ENCODE measurements around the gene TSPO2. TPM values are rescaled to one million over a fixed set of nuclear protein-coding genes. Genes with fewer than 3 reads are reported as not detected.

Gene TSPO2
- total RNA-seq, 4 donors from 2014 or later, result not detected

- no peak for TF ChIP-seq CTCF (IDR thresholded peaks at IDR 0.05; ENCODE audit: low read depth)
These were observed 36.8 kb downstream of the TSPO2 start for GRCh38 chr6:41079080-41079479.

GRCh38 chr6:41080621-41081020, 38.4 kb downstream of the TSPO2 start:
- no peak for TF ChIP-seq CTCF (IDR thresholded peaks at IDR 0.05; ENCODE audit: low read depth)

- no peak for TF ChIP-seq CTCF (IDR thresholded peaks at IDR 0.05; ENCODE audit: low read depth)
These were observed 40.8 kb downstream of the TSPO2 start for GRCh38 chr6:41083072-41083471.

DNA sequence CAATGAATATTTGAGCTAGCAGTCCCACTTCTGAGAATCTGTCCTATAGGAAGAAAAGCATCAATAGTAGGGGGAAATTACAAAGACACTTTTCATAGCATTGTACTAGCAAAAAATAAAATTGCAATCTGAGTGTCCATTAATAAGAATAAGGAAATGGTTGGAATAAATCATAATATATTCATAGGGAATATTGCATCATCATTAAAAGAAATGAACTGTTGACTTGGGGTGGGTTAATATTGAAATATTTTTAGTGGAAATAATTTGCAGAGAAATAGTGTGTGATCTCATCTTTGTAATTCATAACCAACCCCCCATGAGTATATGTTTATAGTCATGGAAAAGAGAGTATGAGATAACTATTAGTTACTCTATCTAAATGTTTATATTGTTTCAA, 42.9 kb downstream of the TSPO2 start:
- TF ChIP-seq CTCF (IDR thresholded peaks at IDR 0.05; ENCODE audit: low read depth), result no peak

GRCh38 chr6:41088451-41088850, 46.2 kb downstream of the TSPO2 start:
- no peak for TF ChIP-seq CTCF (IDR thresholded peaks at IDR 0.05; ENCODE audit: low read depth)

DNA sequence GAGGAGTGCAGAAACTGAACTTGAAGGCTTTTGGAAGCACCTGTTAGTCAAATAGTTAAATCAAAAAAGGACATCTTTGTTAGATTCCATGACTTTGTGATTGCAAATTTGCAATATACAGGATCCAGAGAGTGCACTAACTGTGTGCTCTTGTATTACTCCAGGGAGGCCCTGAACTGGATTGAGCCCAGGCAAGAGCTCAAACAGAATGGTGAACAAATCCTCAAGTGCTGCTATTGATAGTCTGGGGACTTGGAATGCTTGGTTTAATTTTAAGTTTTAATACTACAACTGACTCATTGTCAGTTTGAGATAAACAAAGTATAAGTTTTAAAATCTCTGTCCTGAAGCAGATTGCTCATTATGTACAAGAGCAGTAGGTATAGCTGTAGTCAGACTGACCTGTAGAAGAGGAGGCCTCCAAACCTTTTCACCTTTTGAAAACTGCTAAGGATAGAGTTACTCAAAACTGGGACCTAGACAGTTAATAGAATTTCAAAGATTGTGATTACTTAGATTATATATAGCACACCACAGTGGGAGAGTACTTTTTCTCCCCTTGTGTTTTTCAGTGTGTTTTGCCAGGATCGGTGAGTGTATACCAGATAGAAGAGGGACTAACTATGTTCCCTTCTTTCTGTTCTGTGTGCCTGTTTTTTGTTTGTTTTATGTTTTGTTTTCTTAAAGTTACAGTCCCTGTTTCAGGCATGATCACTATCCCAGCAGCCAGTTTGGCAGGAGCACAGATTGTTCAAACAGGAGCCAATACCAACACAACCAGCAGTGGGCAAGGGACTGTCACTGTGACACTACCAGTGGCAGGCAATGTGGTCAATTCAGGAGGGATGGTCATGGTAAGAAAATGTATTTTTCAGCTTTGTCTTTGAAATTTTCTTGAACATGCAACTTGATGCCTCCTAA, 48.8 kb downstream of the TSPO2 start:
- no peak for TF ChIP-seq CTCF (IDR thresholded peaks at IDR 0.05; ENCODE audit: low read depth)

DNA sequence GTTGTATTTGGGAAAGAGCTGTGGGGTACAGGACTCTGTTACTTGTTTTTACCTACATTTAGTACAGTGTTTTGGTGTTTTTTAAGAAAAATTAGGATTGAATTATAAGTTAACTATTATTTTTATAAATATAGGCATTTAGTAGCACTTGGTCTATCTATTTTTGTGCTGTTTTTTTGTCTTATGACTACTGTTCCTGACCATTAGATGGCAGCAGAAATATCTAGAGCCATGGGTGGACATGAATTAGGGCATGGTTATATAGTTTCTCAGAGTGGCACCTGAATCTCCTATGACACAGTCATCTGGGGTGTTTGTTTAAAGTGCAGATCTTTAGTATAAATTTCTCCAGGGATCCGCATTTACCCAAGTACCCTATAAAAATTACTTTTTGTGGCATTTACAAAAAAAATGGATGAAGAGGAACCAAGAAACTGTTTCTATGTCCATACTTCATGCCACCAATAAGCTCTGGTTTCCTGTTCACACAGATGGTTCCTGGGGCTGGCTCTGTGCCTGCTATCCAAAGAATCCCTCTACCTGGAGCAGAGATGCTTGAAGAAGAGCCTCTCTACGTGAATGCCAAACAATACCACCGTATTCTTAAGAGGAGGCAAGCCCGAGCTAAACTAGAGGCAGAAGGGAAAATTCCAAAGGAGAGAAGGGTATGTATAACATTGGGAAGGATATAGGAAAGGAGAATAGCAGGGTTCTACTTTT, 50.3 kb downstream of the TSPO2 start:
- no peak for TF ChIP-seq CTCF (IDR thresholded peaks at IDR 0.05; ENCODE audit: low read depth)

Measured in subcutaneous adipose tissue (tissue), 4 donors.